NCI-H82 treated with DMSO at 0.1 percent for 48 hours (cell line): ENCODE results near the gene RNF141.
A peak's percentile ranks its signal among the peaks of the same experiment; 100 is the strongest.

ENCODE experiments used
- DNase-seq: peaks from one replicate; lab custom pipeline; 2025; ENCODE audit not compliant: unreplicated experiment; lab: John Stamatoyannopoulos, UW

Gene RNF141

GRCh38 chr11:10483174-10483573, 57.8 kb downstream of the RNF141 start:
- no peak for DNase-seq

GRCh38 chr11:10481560-10482349, 59.2 kb downstream of the RNF141 start:
- DNase-seq, result no peak

GRCh38 chr11:10480760-10481159, 60.2 kb downstream of the RNF141 start:
- DNase-seq, result no peak

GRCh38 chr11:10480026-10480425, 61.0 kb downstream of the RNF141 start:
- no peak for DNase-seq

- DNase-seq, result peak; percentile 5
Measured at GRCh38 chr11:10478574-10479550, 62.1 kb downstream of the RNF141 start.

GRCh38 chr11:10478066-10478465, 62.9 kb downstream of the RNF141 start:
- no peak for DNase-seq

- DNase-seq, result no peak
Measured at GRCh38 chr11:10477690-10478046, 63.3 kb downstream of the RNF141 start.

- DNase-seq, result no peak
Measured at GRCh38 chr11:10476927-10477689, 63.9 kb downstream of the RNF141 start.

GRCh38 chr11:10476342-10476741, 64.6 kb downstream of the RNF141 start:
- no peak for DNase-seq

GRCh38 chr11:10474551-10474950, 66.4 kb downstream of the RNF141 start:
- DNase-seq, result no peak

GRCh38 chr11:10473371-10473770, 67.6 kb downstream of the RNF141 start:
- DNase-seq, result no peak

- DNase-seq, result no peak
Measured at GRCh38 chr11:10462746-10463300, 78.2 kb downstream of the RNF141 start.
